HG02884 (cell line): ENCODE results near the gene RIPK4.
"Not testable (repeated sequence)": the region's sequence is repeated elsewhere in the genome, so short reads cannot be mapped to it uniquely, and the experiment has no call there.

Experiments
- ATAC-seq: cut with Tn5 transposase; IDR thresholded peaks from one replicate; pipeline ENCODE4 v1.9.1; 2021; ENCODE audit warnings: mild to moderate bottlenecking, moderate library complexity; ENCODE audit not compliant: unreplicated experiment

RIPK4 gene

GRCh38 chr21:41740604-41741252, 26.1 kb downstream of the RIPK4 start:
- ATAC-seq, result no peak

GRCh38 chr21:41739936-41740335, 26.9 kb downstream of the RIPK4 start:
- no peak for ATAC-seq

- ATAC-seq, result no peak
These were observed 27.8 kb downstream of the RIPK4 start for GRCh38 chr21:41739011-41739410.

- no peak for ATAC-seq
These were observed 29.1 kb downstream of the RIPK4 start for GRCh38 chr21:41737651-41738324.

DNA sequence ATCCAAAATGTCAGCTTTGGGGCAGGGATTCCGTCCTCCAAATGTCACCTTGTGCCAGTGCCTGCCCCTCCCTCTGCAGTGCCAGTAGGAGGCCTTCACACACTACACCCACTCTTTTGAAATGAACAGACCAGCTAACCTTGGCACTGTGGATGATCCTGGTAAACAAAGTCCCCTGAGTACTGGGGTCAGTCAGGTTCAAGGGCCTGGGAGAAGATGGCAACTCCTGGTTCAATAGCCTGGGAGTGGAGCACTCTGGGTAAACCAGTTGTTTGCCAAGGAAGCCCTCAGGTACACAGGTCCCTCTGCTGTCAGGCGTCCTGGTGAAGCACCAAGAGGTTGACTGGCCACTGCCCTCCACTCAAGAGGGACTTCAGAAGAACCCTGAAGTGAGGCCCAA, 30.4 kb downstream of the RIPK4 start:
- no peak for ATAC-seq

DNA sequence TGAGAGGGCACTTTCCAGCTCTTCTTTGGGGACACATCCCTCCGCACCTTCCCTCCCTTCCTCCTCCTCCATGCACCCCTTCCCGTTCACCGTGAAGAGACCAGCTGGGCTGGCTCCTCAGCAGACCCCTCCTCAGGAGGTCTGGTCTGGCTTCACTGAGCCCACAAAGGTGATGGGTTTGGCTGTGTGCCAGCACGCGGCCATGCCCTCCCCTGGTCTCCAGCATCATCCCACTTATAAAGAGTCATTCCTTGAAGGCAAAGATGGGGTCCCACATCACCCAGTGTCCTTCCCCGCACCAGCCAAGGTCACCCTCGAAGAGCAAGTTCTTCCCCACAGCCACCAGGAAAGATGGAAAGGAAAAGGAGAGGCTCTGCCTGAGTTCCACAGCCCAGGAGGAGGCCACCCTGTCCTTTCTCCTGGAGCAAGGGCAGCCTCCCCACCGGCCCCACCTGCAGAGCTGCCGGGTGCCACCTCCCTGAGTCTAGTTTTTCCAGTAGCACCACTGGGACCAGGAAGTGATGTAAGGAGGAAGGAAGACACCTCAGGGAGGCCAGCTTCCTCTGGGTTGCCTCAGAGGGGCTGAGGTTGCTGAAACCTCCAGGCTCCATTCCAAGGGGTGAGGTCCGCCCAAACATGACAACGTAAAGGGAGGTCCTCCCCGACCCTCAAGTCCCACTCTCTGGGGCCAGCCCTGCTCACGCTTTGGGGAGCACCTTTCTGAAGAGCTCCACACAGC, 32.7 kb downstream of the RIPK4 start:
- no peak for ATAC-seq

- ATAC-seq, result no peak
These were observed 35.8 kb downstream of the RIPK4 start for GRCh38 chr21:41731081-41731480.

- ATAC-seq, result no peak
These were observed 36.5 kb downstream of the RIPK4 start for GRCh38 chr21:41730367-41730765.

- ATAC-seq, result no peak
These were observed 37.0 kb downstream of the RIPK4 start for GRCh38 chr21:41729701-41730366.

DNA sequence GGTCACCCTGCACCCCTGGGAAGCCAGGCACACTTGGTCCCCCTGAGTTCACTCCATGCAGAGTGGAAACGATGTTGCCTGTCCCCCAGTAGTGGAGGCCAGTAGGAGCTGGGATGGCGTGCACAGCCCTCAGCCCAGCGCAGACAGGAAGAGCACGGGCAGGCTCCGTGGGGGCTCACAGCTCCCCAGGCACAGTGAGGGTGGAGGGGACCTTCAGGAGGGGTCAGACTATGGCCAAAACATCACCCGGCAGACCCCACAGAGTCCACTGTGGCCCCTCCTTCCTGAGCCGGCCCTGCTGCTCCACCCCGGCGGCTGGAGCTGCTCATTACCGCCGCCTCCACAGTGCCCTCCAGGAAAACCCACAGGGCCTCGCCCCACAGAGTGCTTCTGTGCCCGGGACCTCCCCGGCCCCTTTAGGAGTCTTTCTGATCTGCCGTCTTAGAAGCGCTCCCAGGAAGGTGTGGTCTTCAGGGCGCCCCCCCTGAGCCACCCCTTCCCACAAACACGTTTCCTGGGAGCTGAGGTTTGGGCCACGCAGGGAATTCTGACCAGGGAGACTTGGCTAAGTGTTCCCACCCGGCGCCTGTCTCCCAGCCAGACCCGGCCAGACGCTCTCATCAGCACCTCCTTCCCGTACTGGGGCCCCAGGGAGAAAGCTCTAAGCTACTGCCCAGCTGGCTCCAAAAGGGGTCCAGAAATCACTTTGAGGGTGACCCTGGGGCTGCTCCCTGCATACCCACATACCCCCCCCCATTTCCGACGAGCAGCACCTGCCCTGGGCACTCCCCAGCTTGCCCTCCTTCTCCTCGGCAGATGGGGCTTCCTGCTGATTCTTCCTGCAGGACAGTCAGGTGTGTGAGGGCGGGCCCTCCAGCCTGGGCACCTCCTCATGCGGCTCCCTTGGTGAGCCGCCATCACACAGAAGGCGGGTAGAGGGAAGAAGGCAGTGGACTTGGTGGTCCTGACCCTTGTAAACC, 38.8 kb downstream of the RIPK4 start:
- ATAC-seq, result no peak

GRCh38 chr21:41726970-41727783, 39.7 kb downstream of the RIPK4 start:
- ATAC-seq, result no peak

DNA sequence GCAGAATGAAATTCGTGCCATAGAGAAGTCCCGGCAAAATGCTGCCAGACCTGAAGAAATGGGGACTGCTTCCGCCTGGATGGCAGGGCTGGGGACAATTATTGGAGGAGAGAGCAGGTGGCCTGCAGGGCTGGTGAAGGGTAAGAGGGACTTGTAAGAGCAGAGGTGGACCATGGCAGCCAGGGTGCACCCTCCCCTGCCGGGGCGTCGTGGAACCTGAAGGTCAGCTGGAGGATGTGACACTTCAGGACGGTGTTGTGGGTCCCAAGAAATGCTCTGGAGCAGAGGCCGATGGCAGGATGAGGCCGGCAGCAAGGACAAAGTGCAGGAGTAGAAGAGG, 40.3 kb downstream of the RIPK4 start:
- no peak for ATAC-seq

DNA sequence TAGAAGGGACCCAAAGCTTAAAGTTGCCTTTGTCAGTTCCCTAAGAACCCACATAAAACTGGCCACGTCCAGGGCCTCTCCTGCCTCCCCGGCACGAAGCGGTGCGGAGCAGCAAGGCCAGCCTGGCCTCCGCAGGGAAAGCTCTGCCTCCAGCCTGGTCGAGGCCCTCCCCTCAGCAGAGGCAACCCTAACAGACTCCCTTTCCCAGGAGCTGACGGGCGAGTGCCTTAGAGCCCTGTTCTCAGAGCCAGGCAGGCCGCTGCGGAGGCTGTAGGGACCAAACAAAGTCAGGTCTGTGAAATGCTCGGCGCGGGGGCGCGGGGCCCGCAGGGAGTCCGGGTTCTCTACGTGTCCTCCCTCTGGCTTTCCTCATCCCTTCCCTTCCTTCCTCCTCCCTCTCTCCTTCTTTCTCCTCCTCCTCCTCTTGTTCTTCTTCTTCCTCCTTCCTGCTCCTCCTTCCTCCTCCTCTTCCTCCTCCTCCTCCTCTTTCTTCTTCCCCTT, 40.7 kb downstream of the RIPK4 start:
- ATAC-seq, result no peak

DNA sequence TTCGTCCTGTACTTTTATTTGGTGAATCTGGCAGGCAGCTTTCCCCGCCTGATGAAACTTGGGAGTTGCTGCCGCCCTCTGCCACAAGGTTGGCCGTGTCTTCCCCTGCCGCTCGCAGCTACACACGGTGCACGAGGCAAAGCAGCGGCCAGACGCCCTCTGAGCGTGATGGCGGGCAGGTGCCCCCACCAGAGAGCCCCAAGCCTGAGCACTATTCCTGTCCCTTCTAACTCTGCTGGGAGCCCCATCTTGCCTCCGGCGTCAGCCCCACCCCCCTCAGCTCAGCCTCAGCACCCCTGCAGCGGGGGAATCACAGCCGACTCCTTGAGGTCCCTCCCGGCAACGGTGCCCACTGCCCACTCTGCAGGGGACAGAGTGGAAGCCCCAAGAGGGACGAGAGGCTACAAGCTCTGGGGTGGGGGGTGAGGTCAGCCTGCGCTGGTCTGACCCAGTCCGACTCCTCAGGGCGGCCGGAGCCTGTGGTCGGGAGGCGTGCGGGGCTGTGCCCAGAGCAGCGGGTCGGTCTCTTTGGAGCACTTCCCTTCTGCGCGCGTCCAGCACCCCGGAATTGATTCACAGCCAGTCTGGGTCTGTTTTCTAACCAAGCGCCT, 41.3 kb downstream of the RIPK4 start:
- ATAC-seq, result no peak

GRCh38 chr21:41723835-41724234, 43.0 kb downstream of the RIPK4 start:
- ATAC-seq, result not testable (repeated sequence)

DNA sequence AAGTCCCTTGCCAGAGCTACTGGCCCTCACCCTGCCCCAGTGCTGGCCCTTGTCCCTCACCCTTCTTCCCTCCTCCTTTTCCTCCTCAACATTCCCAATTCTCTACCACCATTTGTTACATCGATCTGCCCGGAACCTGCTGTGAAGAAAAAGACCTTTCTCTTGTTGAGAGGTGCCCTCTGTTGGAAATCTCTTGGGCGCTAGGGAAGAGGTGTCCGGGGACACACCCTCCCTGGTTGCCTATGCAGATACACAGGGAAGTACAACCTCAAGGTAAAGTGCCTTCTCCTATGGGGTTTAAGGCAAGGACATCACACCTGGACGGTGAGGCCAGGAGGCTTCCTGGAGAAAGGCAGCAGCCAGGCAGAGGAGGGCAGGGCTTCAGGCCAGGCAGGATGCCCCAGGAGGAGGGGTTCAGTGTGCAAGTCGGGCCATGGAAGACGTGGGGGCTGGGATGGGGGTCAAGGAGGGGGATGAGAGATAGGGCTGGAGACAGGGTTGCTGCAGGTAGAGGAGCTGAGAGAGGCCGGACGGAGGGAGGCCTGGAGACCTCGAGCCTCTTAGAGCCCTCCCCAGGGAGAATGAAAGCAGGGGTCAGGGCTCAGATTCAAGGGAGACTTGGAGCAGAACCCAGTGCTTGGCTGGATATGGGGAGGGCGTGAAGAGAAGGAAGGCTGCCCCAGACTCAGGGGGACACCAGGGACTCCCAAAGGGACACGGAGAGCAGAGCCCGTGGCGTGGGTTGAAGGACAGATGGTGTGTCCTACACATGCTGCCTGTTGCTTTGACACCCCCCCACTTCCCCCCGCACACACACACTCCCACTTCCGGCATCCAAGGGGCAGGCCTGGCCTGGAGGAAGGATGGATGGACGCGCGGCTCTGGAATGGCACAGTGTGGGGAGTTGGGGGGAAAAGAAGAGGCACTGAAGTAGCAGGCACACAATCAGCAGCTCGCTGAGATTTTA, 44.5 kb downstream of the RIPK4 start:
- no peak for ATAC-seq

DNA sequence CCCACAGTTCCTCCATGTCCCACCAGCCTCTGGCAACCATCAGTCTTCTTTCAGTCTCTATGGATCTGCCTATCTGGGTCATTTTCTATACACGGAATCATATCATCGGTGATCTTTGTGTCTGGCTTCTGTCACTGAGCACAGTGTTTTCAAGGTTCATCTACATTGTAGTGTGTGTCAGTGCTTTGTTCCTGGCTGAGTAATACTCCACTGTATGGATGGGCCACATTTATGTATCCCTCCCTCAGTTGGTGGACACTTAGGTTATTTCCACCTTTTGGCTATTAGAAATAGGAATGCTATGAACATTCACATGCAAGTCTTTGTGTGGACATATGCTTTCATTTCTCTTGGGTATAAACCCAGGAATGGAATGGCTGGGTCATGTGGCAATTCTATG, 46.6 kb downstream of the RIPK4 start:
- ATAC-seq, result no peak

GRCh38 chr21:41719691-41720090, 47.2 kb downstream of the RIPK4 start:
- no peak for ATAC-seq
